Peyer's patch (tissue), 4 donors: Measurements from ENCODE around the gene ZBTB20.

Experiments used
- CTCF ChIP-seq, 6 experiments: fragments of 450-650 bp in 4 of 6; fragments of 200-600 bp in 2 of 6; sonication (generic) in 1 of 6; IDR thresholded peaks; one replicate each; pipeline ENCODE4 v1.5.1; 2017 to 2019; ENCODE audit warnings: antibody characterized with exemption in 6 of 6, mild to moderate bottlenecking in 3 of 6, moderate library complexity in 1 of 6
- POLR2A ChIP-seq, 2 donors: fragments of 450-650 bp; IDR thresholded peaks; one replicate each; pipeline ENCODE4 v1.5.1; 2017; ENCODE audit warnings: antibody characterized with exemption in 2 of 2, mild to moderate bottlenecking in 2 of 2, moderate library complexity in 2 of 2

- no peak for TF ChIP-seq CTCF (IDR thresholded peaks at IDR 0.05)
- no peak for TF ChIP-seq POLR2A (IDR thresholded peaks at IDR 0.05)
These were observed 618.6 kb downstream of the ZBTB20 start for GRCh38 chr3:114528517-114528916.
